Stimulated activated CD8-positive, alpha-beta memory T cell treated with anti-CD3 and anti-CD28 coated beads, Interleukin-7, amount 100 ng/mL, for 4 hours (primary cell): ENCODE data around the gene CKB.

ENCODE experiments used
- DNase-seq, 2 donors: peaks; one replicate each; pipeline ENCODE4 v3.0.0-alpha.2; 2020; ENCODE audit warnings: low read depth in 2 of 2

The CKB gene

GRCh38 chr14:103488071-103488470 is 34.6 kb downstream of the CKB start:
- no peak for DNase-seq

- DNase-seq: no peak
Observed at GRCh38 chr14:103485504-103485903, 37.1 kb downstream of the CKB start.

- no peak for DNase-seq
Observed at GRCh38 chr14:103483600-103483999, 39.0 kb downstream of the CKB start.

- no peak for DNase-seq
Observed at GRCh38 chr14:103480595-103480994, 42.0 kb downstream of the CKB start.

GRCh38 chr14:103476631-103477030 is 46.0 kb downstream of the CKB start:
- DNase-seq: no peak

GRCh38 chr14:103476065-103476464 is 46.6 kb downstream of the CKB start:
- no peak for DNase-seq

GRCh38 chr14:103474893-103475292 is 47.7 kb downstream of the CKB start:
- DNase-seq: no peak

- DNase-seq: no peak
Observed at GRCh38 chr14:103472939-103473338, 49.7 kb downstream of the CKB start.
